Fibroblast of lung (primary cell): ENCODE data around the gene FAM170B.

ENCODE experiments used
- CTCF ChIP-seq, 2 donors: IDR thresholded peaks in 1 of 2; conservative IDR thresholded peaks in 1 of 2; 1 replicate in 1 of 2; 2 replicates in 1 of 2; pipeline ENCODE4 v1.5.1; 2011 to 2012; ENCODE audit warnings: low read length in 2 of 2, control low read depth in 1 of 2, inconsistent platforms in 1 of 2, low read depth in 1 of 2, mild to moderate bottlenecking in 1 of 2
- EZH2 ChIP-seq: IDR thresholded peaks from 2 replicates; pipeline ENCODE4 v1.5.1; 2012; ENCODE audit warnings: low read length, control low read depth, mild to moderate bottlenecking; ENCODE audit errors: missing control alignments

GRCh38 chr10:49112851-49113250 is 21.0 kb downstream of the FAM170B start:
- TF ChIP-seq CTCF (conservative IDR thresholded peaks at IDR 0.05 in 1 of 2, IDR thresholded peaks at IDR 0.05 in 1 of 2; ENCODE audit: low read depth in 1 of 2, low read length in 2 of 2), result no peak
- no peak for TF ChIP-seq EZH2
